Ovary (tissue), 3 donors: Measurements from ENCODE around the gene PKMYT1.
"Not testable (repeated sequence)": the region's sequence is repeated elsewhere in the genome, so short reads cannot be mapped to it uniquely, and the experiment has no call there.

Experiments
- CTCF ChIP-seq, 3 donors: fragments of 450-650 bp in 2 of 3; fragments of 200-600 bp in 1 of 3; IDR thresholded peaks; one replicate each; pipeline versions ENCODE4 v1.5.1 to v1.8.0; 2016 to 2022; ENCODE audit warnings: antibody characterized with exemption in 3 of 3, mild to moderate bottlenecking in 1 of 3
- EP300 ChIP-seq: sonication (generic); formaldehyde crosslinking; IDR thresholded peaks from one replicate; pipeline ENCODE4 v1.6.1; 2017; ENCODE audit warnings: antibody characterized with exemption
- POLR2A ChIP-seq: fragments of 450-650 bp; IDR thresholded peaks from one replicate; pipeline ENCODE4 v1.6.1; 2017; ENCODE audit warnings: antibody characterized with exemption, mild to moderate bottlenecking, moderate library complexity
- donor health status: DM: no; HTN: no; CAD: no.

- TF ChIP-seq CTCF (IDR thresholded peaks at IDR 0.05); POLR2A; EP300: not testable (repeated sequence)
These were observed 48.9 kb downstream of the PKMYT1 start for GRCh38 chr16:2931231-2931914.
